HG02588 (cell line): ENCODE measurements around the gene HERC2.
"Not testable (repeated sequence)": the region's sequence is repeated elsewhere in the genome, so short reads cannot be mapped to it uniquely, and the experiment has no call there.

Experiments used
- ATAC-seq: cut with Tn5 transposase; IDR thresholded peaks from one replicate; pipeline ENCODE4 v1.9.1; 2021; ENCODE audit warnings: mild to moderate bottlenecking, moderate library complexity; ENCODE audit not compliant: unreplicated experiment

The HERC2 gene

GRCh38 chr15:28185148-28185895, 136.7 kb downstream of the HERC2 start:
- no peak for ATAC-seq

- ATAC-seq = no peak
Observed at GRCh38 chr15:28184166-28184565, 137.8 kb downstream of the HERC2 start.

- no peak for ATAC-seq
Observed at GRCh38 chr15:28182731-28183130, 139.2 kb downstream of the HERC2 start.

GRCh38 chr15:28182216-28182615, 139.8 kb downstream of the HERC2 start:
- no peak for ATAC-seq

DNA sequence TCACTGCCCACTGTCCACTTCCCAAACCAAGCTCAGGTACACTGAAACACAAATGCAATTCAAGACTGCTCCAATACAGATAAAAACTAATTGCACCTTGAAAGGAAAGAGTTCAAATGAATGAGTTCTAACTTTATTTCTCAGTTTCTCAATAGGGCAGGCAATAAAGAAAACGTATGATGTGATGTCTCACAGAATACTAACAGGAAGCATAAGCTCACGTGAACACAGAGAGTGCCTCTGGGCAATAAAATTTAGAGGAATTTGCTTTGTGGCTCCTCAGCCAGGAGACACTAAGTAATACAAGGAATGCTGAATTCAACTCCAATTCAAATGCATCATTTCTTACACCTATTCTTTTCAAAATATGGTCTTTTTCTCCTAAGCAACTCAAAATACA, 140.6 kb downstream of the HERC2 start:
- ATAC-seq = no peak

DNA sequence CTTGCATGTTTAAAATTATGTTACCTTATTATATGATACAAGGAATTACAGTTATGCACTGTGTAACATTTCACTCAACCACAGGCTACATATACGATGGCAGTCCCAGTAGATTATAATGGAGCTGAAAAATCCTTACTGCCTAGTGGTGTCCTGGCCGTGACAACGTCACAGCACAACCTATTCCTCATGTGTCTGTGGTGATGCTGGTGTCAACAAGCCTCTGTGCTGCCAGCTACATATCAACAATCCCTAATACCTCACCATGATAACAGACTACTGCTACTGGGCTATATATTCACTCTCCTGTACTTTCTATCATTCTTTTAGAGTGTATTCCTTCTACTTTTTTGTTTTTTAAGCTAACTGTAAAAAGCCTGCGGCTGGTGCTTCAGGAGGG, 142.7 kb downstream of the HERC2 start:
- ATAC-seq = no peak

- no peak for ATAC-seq
Observed at GRCh38 chr15:28178727-28179126, 143.3 kb downstream of the HERC2 start.

GRCh38 chr15:28178290-28178689, 143.7 kb downstream of the HERC2 start:
- ATAC-seq = no peak

DNA sequence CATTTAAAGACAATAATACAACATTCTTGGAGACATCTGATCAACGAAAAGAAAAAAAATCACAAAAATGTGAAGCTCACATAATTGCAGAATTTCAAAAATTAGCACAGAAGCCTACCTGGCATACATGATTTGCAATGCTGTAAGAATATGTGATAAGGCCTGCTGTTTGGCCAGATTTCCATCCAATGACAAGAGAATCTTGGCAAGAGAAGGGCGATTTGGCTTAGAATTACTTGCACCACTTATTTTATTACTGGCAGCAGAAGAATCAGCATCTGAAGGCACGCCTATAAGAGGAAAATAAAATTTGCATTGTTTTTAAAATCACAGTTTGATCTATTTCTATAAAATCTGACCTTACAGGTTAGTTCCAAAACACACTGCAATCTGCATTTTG, 152.6 kb downstream of the HERC2 start:
- ATAC-seq = no peak

DNA sequence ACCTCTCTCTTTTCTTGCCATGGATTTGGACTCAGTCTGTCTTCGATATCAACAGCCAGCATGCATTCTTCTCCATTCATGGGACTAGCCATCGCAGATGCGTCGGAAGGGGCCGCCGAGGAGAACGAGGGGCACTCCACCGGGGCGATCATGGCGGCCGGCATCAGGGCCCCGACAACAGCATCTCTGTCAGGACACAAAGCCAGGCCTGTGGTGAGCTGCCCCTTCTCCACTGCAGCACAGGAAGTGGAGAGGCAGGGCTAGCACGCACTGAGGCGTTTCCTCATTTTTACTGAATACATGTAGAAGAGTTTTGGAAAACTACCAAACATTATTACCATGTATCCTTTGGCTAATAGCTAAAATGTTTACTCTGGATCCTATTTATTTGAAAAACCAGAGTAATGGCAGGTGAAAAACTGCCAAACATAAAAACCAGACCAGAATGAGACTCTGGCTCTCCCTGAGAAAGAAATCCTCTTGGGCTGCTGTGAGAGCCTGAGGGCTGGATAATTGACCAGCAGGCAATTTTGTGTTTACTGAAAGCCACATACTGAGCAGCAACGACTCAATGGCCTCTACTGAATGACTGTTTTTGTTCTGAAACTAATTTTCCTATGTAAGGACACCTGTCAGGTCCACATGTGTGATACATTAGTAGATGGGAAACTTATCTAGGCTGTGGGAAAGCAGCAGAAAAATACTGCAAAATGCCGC, 153.4 kb downstream of the HERC2 start:
- ATAC-seq = not testable (repeated sequence)

GRCh38 chr15:28167042-28167441, 154.9 kb downstream of the HERC2 start:
- ATAC-seq = no peak

DNA sequence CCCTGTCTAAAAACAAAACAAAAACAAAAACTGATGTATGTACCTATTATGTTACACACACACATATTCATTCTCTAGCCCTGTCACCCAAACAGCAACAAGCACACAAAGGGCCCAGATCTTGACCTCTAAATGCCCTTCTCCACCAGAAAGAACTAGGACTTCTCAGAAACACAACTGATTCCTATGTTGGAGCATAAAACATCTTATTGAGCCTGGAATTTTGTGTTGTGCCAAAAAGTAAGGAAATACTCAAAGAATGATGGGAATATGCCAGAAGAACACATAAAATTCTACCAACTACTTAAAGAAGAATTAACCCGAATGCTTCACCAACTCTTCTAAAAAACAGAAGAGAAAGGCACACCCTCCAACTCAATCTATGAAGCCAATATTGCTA, 156.2 kb downstream of the HERC2 start:
- ATAC-seq = no peak

- no peak for ATAC-seq
Observed at GRCh38 chr15:28164876-28165275, 157.1 kb downstream of the HERC2 start.

GRCh38 chr15:28154283-28154682, 167.7 kb downstream of the HERC2 start:
- no peak for ATAC-seq

GRCh38 chr15:28153492-28154119, 168.4 kb downstream of the HERC2 start:
- ATAC-seq = no peak

DNA sequence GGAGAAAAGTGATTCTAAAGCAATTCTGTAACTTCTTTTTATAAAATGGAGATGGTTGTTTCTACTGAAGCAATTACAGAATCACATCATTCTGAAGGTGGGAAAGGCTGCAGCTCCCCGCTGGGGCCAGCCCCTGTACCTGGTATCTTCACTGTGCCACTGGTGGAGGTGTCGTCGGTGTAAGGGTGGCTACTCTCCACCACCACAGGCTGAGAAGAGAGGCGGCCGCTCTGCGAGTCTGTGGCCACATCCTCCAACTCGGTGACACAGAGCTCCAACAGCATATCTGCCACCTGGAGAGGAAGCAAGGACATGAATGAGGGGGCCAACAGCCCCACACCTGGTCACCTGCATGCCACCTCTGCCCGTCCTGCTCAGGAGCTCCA, 169.4 kb downstream of the HERC2 start:
- ATAC-seq = not testable (repeated sequence)

- ATAC-seq = not testable (repeated sequence)
Observed at GRCh38 chr15:28151864-28152537, 170.0 kb downstream of the HERC2 start.

GRCh38 chr15:28147801-28148200, 174.2 kb downstream of the HERC2 start:
- no peak for ATAC-seq

DNA sequence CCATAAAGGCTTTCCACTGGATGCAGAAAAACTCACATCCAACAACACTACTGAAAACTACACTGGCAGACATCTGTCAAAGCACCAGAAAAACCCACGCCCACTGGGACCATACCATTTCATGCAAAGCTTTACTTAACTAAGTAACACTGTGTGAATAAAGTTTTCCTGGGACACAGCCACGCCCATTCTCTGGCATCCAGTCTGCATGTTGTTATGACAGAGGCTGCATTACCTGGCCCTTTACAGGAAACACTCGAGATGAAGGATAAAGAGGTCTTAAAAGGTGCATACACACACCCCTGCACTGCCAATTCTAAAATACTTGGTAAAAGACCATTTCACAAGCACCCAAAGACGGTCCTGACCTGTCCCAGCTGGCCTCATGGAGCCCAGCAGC, 176.6 kb downstream of the HERC2 start:
- ATAC-seq = not testable (repeated sequence)

GRCh38 chr15:28140062-28140461, 181.9 kb downstream of the HERC2 start:
- no peak for ATAC-seq

- ATAC-seq = not testable (repeated sequence)
Observed at GRCh38 chr15:28137408-28138039, 184.5 kb downstream of the HERC2 start.
